ENCODE data around the gene ANTXR1. TPM values are rescaled to one million over a fixed set of nuclear protein-coding genes. Genes with fewer than 3 reads are reported as not detected.

Gene ANTXR1
- 54.3 TPM for total RNA-seq
- long read RNA-seq, partial matches to known transcripts = 2 of 18 reads
- long read RNA-seq, other reads (novel, unspliced or antisense) = 15 of 18 reads

- ATAC-seq = peak; percentile 70 to 78
- TF ChIP-seq, protein P1, sequence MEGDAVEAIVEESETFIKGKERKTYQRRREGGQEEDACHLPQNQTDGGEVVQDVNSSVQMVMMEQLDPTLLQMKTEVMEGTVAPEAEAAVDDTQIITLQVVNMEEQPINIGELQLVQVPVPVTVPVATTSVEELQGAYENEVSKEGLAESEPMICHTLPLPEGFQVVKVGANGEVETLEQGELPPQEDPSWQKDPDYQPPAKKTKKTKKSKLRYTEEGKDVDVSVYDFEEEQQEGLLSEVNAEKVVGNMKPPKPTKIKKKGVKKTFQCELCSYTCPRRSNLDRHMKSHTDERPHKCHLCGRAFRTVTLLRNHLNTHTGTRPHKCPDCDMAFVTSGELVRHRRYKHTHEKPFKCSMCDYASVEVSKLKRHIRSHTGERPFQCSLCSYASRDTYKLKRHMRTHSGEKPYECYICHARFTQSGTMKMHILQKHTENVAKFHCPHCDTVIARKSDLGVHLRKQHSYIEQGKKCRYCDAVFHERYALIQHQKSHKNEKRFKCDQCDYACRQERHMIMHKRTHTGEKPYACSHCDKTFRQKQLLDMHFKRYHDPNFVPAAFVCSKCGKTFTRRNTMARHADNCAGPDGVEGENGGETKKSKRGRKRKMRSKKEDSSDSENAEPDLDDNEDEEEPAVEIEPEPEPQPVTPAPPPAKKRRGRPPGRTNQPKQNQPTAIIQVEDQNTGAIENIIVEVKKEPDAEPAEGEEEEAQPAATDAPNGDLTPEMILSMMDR (IDR thresholded peaks at IDR 0.05) = peak; percentile 6
- H3K27ac ChIP-seq = peak within 1 kb of the TSS; percentile 80
- intact Hi-C loops (cut with DNase I) = no loop called here
- H3K4me3 ChIP-seq = peak within 1 kb of the TSS; percentile 87
- H3K27me3 ChIP-seq (ENCODE audit: low read depth) = peaks cover 22% of the 10 kb centered on the region
- H3K36me3 ChIP-seq = no peaks in the 10 kb centered on the region
- DNase-seq = peak; percentile 49
- no peaks in the 10 kb centered on the region for H3K9me3 ChIP-seq
- H3K4me1 ChIP-seq = peaks cover 28% of the 10 kb centered on the region
Observed at GRCh38 chr2:69013142-69013839, at the start of gene ANTXR1. ANTXR1 (plus strand) TSS chr2:69013179; CDS start chr2:69013500, 321 bp downstream.

DNA sequence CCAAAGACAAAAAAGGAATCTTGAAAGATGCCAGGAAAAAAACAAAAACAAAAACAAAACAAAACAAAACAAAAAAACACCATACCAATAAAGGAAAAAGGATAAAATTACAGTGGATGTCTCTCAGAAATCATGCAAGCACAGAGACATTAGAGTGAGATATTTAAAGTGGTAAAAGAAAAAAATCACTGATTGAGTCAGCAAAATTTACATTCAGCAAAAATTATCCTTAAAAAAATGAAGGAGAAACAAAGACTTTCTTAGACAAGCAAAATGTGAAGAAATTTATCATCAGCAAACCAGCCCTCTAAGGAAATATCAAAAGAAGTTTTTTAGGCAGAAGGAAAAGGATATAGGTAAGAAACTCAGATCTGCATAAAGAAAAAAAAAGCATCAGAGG lies 48.7 kb upstream of the ANTXR1 start:
- Histone ChIP-seq H3K4me3 (no peak overlapping the region), H3K4me1 (no peaks in the 10 kb centered on the region), H3K9me3 (no peaks in the 10 kb centered on the region), H3K27me3 (ENCODE audit: low read depth) (no peaks in the 10 kb centered on the region), H3K36me3 (no peaks in the 10 kb centered on the region), H3K27ac (no peak overlapping the region)
- ATAC-seq (no peak), DNase-seq (no peak)
- intact Hi-C loops (cut with DNase I) = no loop called here
- TF ChIP-seq, protein P1 (IDR thresholded peaks at IDR 0.05) = no peak

DNA sequence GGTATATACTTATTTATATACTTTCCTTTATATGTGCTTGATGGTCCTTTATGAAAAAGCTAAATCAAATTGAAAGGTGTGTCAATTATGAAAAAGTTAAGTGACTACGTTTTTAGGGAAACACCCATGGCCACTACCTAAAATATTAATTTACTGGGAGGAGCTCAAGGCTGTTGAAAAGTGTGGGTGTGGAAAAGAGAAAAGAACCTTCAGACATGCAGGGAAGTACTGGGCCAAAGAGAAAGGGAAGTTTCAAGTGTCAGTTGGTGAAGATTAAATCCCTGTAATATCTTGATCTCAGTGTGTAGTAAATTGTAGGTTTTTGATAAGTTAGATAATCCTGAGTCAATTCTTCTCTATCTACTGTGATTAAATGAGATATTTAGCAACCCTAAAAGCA lies 44.8 kb upstream of the ANTXR1 start:
- TF ChIP-seq, protein P1 (IDR thresholded peaks at IDR 0.05) = no peak
- DNase-seq (no peak), ATAC-seq (no peak)
- Histone ChIP-seq H3K36me3 (no peaks in the 10 kb centered on the region), H3K9me3 (no peaks in the 10 kb centered on the region), H3K27me3 (ENCODE audit: low read depth) (no peaks in the 10 kb centered on the region), H3K4me3 (no peak overlapping the region), H3K27ac (no peak overlapping the region), H3K4me1 (no peaks in the 10 kb centered on the region)
- intact Hi-C loops (cut with DNase I) = no loop called here

DNA sequence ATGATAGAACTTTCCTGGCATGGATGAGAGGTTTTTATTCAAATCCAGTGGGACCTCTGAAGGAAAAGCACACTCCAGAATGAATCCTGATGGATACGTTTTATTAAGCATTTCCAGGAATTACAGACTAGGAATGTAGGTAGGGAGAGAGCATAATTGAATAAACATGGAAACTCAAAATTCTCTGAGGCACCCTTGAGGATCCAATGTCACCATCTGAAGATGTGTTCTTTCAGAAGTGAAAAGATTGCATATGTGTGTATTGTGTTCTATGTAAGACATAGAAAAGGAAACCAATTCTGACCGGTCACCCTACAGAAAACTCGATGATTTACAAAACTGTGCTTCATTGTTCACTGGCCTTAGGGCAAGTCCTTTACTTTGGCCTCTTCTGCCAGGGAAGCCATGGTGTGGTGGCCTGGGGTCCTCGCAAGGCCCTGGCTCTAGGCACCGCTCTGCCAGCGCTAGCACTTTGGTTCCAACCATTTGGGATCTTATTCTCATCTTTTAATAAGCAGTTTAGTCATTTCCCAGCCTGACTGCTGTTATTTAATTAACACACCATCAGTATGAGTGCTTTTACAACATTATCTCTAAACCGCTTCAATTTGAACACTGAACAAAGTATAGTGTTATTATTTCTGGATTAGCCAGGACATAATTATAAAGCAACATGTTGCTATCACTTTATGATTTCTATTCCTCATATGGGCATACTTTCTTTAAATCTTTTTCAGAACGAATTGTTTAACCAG lies 43.1 kb upstream of the ANTXR1 start:
- Histone ChIP-seq H3K27me3 (ENCODE audit: low read depth) (no peaks in the 10 kb centered on the region), H3K4me3 (no peak overlapping the region), H3K27ac (no peak overlapping the region), H3K9me3 (no peaks in the 10 kb centered on the region), H3K4me1 (no peaks in the 10 kb centered on the region), H3K36me3 (no peaks in the 10 kb centered on the region)
- TF ChIP-seq, protein P1 (IDR thresholded peaks at IDR 0.05) = no peak
- intact Hi-C loops (cut with DNase I) = no loop called here
- ATAC-seq (no peak), DNase-seq (no peak)

- intact Hi-C loops (cut with DNase I) = no loop called here
- Histone ChIP-seq H3K4me1 (no peaks in the 10 kb centered on the region), H3K27me3 (ENCODE audit: low read depth) (no peaks in the 10 kb centered on the region), H3K36me3 (no peaks in the 10 kb centered on the region), H3K4me3 (no peak overlapping the region), H3K9me3 (no peaks in the 10 kb centered on the region), H3K27ac (no peak overlapping the region)
- ATAC-seq (no peak), DNase-seq (no peak)
- TF ChIP-seq, protein P1 (IDR thresholded peaks at IDR 0.05) = no peak
Observed at GRCh38 chr2:68970566-68971265, 42.3 kb upstream of the ANTXR1 start.

Data from lower lobe of right lung (tissue), 2 donors.